ENCODE data around the gene TOM1. TPM values are rescaled to one million over a fixed set of nuclear protein-coding genes. Genes with fewer than 3 reads are reported as not detected.
"Not testable (repeated sequence)": the region's sequence is repeated elsewhere in the genome, so short reads cannot be mapped to it uniquely, and the experiment has no call there.

Gene TOM1
- total RNA-seq, 1 donor from 2014 or later = 36.9 TPM

- DNase-seq (ENCODE audit: low spot score) = no peak
These were observed 46.3 kb downstream of the TOM1 start for GRCh38 chr22:35345808-35346505.

- DNase-seq (ENCODE audit: low spot score) = no peak
These were observed 47.0 kb downstream of the TOM1 start for GRCh38 chr22:35346596-35347220.

GRCh38 chr22:35347462-35347861, 47.8 kb downstream of the TOM1 start:
- DNase-seq (ENCODE audit: low spot score) = no peak

- no peak for DNase-seq (ENCODE audit: low spot score)
These were observed 48.4 kb downstream of the TOM1 start for GRCh38 chr22:35348026-35348590.

- no peak for DNase-seq (ENCODE audit: low spot score)
These were observed 49.0 kb downstream of the TOM1 start for GRCh38 chr22:35348703-35349102.

- DNase-seq (ENCODE audit: low spot score) = no peak
These were observed 49.6 kb downstream of the TOM1 start for GRCh38 chr22:35349368-35349703.

- DNase-seq (ENCODE audit: low spot score) = no peak
These were observed 50.2 kb downstream of the TOM1 start for GRCh38 chr22:35349704-35350538.

- DNase-seq (ENCODE audit: low spot score) = peak; percentile 94
These were observed 51.1 kb downstream of the TOM1 start for GRCh38 chr22:35350539-35351503.

- peak; percentile 72 for DNase-seq (ENCODE audit: low spot score)
These were observed 52.8 kb downstream of the TOM1 start for GRCh38 chr22:35352214-35353111.

GRCh38 chr22:35353318-35353717, 53.6 kb downstream of the TOM1 start:
- DNase-seq (ENCODE audit: low spot score) = no peak

- DNase-seq (ENCODE audit: low spot score) = no peak
These were observed 54.4 kb downstream of the TOM1 start for GRCh38 chr22:35354068-35354467.

- no peak for DNase-seq (ENCODE audit: low spot score)
These were observed 58.4 kb downstream of the TOM1 start for GRCh38 chr22:35357883-35358621.

- DNase-seq (ENCODE audit: low spot score) = no peak
These were observed 59.8 kb downstream of the TOM1 start for GRCh38 chr22:35359380-35360065.

- DNase-seq (ENCODE audit: low spot score) = no peak
These were observed 61.4 kb downstream of the TOM1 start for GRCh38 chr22:35361001-35361558.

- no peak for DNase-seq (ENCODE audit: low spot score)
These were observed 63.9 kb downstream of the TOM1 start for GRCh38 chr22:35363566-35364086.

GRCh38 chr22:35364230-35364629, 64.5 kb downstream of the TOM1 start:
- not testable (repeated sequence) for DNase-seq (ENCODE audit: low spot score)

GRCh38 chr22:35367331-35367886, 67.7 kb downstream of the TOM1 start:
- no peak for DNase-seq (ENCODE audit: low spot score)

- DNase-seq (ENCODE audit: low spot score) = no peak
These were observed 68.7 kb downstream of the TOM1 start for GRCh38 chr22:35368386-35368785.
